GM19240 (cell line): ENCODE results near the gene FAT1.

Experiments used
- DNase-seq: peaks from one replicate; pipeline ENCODE4 v3.0.0; 2011; ENCODE audit warnings: low spot score; ENCODE audit not compliant: insufficient read length

The FAT1 gene

GRCh38 chr4:186581421-186581820 lies 142.2 kb downstream of the FAT1 start:
- no peak for DNase-seq

DNA sequence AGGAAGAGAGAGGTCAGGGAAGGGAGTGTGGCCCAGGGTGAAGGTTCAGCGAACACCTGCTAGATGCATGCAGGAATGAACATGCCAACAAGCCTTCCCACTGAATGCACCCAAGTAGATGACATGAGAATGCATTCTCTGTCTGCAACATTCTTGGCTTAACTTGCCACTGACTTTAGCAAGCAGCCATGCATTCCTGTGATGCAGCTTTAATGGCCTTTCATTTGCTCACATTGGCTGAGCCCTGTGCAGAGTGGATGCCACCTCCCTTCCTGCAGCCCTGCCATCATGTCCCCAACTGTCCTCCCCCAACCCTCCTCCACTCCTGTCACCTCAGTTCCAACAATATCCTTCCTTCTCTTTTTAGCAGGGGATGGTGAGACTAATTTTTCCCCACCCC lies 143.0 kb downstream of the FAT1 start:
- DNase-seq: no peak

- no peak for DNase-seq
These were observed 153.3 kb downstream of the FAT1 start for GRCh38 chr4:186570193-186570996.

DNA sequence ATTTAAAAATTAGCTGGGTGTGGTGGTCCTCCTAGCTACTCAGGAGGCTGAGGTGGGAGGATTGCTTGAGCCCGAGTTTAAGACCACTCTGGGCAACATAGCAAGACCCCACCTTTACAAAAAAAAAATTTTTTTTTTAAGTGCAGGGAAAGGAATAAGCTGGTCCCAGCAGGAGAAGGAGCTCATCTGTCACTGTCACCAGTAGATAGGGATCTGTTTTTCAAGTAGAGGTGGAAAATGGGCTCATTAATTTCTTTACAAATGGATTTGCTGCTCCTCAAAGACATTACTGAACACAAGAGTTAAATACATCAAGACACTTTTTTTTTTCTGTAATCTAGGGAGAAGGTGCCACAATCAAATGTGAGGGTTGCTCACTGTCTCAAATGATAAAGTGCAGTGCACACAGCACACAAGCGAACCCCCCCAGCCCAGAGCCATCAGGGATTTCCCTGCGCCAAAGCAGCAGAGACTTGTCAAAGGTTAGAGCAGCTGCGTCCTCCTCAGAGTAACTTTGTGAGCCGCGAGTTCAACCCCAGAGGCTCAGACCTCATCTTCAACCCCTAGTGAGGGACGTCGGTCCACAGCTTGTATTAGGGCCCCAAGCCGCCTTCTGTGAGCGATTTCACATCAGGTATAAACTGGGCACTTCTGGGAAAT lies 154.0 kb downstream of the FAT1 start:
- DNase-seq: no peak

GRCh38 chr4:186566068-186566467 lies 157.6 kb downstream of the FAT1 start:
- DNase-seq: no peak

DNA sequence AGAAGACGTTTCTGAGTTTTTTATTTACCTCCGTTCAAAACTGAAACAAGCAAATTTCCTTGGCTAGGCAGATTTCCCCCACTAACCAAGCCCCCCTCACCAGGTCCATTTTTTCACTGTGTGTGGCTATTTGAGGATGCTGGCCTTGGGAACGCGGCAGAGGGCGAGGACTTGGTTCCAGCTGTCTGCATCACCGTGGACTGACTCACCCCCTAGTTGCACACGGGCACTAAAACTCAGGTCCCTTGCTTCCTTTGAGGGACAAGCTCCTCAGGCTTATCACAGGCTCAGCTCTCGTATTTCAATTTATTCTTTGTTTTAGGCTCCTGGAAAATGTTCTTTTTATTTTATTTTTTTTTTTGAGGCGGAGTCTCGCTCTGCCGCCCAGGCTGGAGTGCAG lies 159.9 kb downstream of the FAT1 start:
- DNase-seq: no peak

DNA sequence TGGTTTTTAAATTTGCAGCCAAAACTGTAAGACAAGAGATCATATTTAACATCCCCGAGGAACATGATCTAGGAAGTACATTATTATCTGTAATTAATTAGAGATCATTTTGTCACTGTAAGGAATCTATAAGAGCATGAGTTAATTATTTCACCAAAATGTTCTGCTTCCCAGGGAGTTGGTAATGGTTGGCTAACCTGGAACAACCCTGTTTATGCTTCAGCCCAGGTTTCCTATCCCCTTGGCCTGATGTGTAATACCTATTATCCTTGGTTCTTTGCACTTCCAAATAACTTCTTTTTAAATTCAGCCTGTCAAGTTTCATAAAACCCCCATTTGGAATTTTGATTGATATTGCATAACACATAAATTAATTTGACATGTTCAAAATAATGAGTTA lies 161.9 kb downstream of the FAT1 start:
- no peak for DNase-seq

DNA sequence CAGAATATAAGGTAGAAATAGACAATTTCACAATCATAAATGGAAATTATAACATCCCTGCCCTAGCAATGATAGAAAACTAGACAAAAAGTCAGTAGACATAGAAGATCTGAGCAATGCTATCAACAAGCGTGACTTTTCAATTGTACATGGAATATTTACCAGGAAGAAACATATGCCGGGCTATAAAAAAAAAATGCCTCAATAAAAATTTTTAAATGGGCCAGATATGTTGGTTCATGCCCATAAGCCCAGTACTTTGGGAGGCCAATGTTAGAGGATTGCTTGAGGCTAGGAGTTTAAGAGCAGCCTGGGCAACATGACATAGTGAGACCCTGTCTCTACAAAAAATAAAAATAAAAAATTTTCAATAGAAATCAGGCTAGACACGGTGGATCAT lies 163.0 kb downstream of the FAT1 start:
- no peak for DNase-seq

DNA sequence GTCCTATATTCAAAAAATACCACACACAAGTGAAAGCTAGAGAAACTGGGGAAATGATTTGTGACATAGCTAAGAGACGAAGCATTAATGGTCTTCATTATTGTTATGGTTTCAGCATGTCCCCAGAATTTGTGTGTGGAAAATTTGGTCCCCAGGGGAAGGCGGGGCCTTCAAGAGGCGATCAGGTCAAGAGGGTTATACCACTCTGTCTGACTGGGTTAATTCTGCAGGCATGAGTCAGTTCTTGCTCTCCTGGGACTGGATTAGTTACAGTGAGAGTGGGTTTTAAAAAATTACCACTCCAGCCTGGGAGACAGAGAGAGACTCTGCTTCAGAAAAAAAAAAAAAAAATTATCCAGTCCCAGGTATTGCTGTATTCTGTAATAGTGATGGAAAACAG lies 166.2 kb downstream of the FAT1 start:
- no peak for DNase-seq

DNA sequence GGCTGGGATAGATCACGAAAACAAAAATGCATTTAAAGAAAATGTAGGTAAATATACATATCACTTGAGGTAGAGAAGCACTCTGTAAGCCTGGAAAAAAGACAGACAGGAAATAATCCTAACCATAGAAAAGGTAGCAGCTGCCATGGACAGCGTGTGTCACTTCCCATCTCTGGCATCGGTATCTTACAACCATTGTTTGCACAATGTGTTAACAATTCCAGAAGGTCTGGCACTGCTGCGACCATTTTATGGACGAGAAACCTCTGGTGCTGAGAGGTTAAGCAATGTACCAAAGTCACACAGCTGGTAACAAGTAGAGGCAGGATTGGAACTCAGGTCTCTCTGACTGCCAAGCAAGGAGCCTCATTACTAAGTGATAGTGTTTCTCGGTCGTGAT lies 166.6 kb downstream of the FAT1 start:
- DNase-seq: no peak

DNA sequence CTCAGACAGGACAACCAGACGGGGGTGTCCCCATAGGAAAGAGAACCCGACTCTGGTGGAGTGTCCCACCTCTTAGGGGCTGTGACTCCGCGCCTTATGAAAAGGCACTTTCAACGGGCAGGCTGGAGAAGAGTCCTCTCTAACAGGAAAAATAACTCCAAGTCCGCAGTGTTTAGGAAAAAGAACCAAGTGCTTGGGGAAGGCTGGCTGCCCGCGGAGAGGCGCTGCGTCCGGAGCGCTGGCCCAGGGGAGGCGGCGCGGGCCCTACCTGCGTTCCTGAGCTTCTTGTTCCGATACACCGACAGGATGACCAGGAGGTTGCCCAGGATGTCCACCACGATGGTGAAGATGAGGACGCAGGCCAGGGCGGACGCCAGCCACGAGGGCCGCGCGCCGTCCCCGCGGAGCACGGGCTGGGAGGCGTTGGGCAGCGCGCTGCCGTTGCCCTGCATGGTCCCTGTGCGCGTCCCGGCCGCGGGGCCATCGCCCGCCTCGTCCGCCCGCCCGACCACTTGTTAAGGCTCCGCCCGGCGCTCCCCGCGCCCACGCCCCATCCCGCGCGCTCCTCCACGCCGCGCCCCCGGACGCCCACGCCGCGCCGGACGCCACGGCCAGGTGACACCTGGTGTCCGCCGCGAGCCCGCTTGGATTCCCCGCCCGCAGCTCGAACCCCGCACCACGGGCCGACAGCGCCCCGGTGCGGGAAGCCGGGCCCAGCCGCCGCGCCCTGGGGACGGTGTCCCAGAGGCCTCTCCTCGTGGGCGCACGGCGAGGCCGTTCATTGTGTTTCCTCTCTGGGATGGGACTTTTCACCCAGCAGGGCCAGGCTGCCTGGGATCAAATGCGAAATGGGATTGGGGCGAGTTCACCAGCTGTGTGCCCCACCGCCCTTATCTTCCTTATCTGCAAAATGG lies 168.5 kb downstream of the FAT1 start, which contains the start of gene MTNR1A:
Gene MTNR1A, minus strand, starts transcription at position 654 of the 914 bp plus-strand sequence. Its CDS starts 202 bp downstream, at position 452.
- DNase-seq: no peak

- no peak for DNase-seq
These were observed 169.1 kb downstream of the FAT1 start for GRCh38 chr4:186554539-186554913.

- no peak for DNase-seq
These were observed 169.9 kb downstream of the FAT1 start for GRCh38 chr4:186553717-186554116.

GRCh38 chr4:186551849-186552248 lies 171.8 kb downstream of the FAT1 start:
- DNase-seq: no peak

- no peak for DNase-seq
These were observed 178.2 kb downstream of the FAT1 start for GRCh38 chr4:186545436-186545835.

DNA sequence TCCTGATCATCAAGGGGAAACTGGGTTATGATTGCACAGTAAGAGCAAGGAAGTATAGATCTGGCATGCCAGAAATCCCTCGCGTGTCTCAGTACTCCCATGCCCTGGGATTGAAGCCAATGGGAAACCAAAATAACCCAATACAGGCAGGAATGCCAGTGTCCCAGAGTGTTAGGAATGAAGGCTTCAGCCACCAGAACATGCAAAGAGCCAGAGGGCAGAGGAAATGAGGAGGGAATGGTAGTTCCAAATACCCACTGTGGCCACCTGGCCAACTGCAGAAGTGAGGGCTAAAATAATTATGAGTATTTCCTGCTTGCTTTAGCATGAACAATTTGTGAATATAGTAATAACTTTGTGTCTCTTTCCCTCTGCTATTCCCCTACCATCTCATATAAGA lies 180.4 kb downstream of the FAT1 start:
- DNase-seq: no peak

GRCh38 chr4:186541801-186542200 lies 181.9 kb downstream of the FAT1 start:
- no peak for DNase-seq

GRCh38 chr4:186537843-186538521 lies 185.7 kb downstream of the FAT1 start:
- no peak for DNase-seq
